ENCODE measurements around the gene ARF5. TPM values are rescaled to one million over a fixed set of nuclear protein-coding genes. Genes with fewer than 3 reads are reported as not detected.

Gene ARF5
- total RNA-seq, 1 experiment from 2014 or later = 155 TPM

- no TSS peak for BruUV-seq (replicated peaks)
- in situ Hi-C loops (cut with HindIII; ENCODE audit: low pct_unique_long_range_greater_than_20kb, low sequenced_read_pairs) (no loop called here), intact Hi-C loops (cut with micrococcal nuclease; ENCODE audit: unreplicated experiment) (no loop called here)
- Histone ChIP-seq H3K4me3 (ENCODE audit: low read depth in 2 of 2, low read length in 2 of 2) (no peak overlapping the region), H3K27ac (ENCODE audit: low read length) (no peak overlapping the region), H3K4me1 (ENCODE audit: control insufficient read depth, insufficient read depth, low read length) (no peaks in the 10 kb centered on the region), H3K9me3 (ENCODE audit: control insufficient read depth, insufficient read depth, low read depth, low read length) (no peaks in the 10 kb centered on the region), H3K27me3 (ENCODE audit: control insufficient read depth, insufficient read depth, low read length) (peaks cover 3% of the 10 kb centered on the region; the same call in 1 of the 2 replicates), H3K36me3 (ENCODE audit: control insufficient read depth, insufficient read depth, low read length) (no peaks in the 10 kb centered on the region)
- no peak for ATAC-seq
- ChIA-PET CTCF (no interaction called here), POLR2A (no interaction called here)
- DNase-seq (ENCODE audit: low read depth, low spot score) = no peak
- TF ChIP-seq SIN3A (IDR thresholded peaks at IDR 0.05; ENCODE audit: borderline replicate concordance, insufficient read depth, low read depth, low read length) = no peak
- TF ChIP-seq POLR2AphosphoS5 (IDR thresholded peaks at IDR 0.05; ENCODE audit: low read depth, low read length) = no peak
- TF ChIP-seq CTCF (IDR thresholded peaks at IDR 0.05) = no peak
- no peak for TF ChIP-seq TCF7L2 (IDR thresholded peaks at IDR 0.05; ENCODE audit: low read depth, low read length)
- TF ChIP-seq REST (IDR thresholded peaks at IDR 0.05; ENCODE audit: insufficient read depth in 1 of 2, low read depth in 2 of 2, low read length in 1 of 2) = no peak
These were observed 46.7 kb upstream of the ARF5 start for GRCh38 chr7:127541548-127541947.

- H3K27me3 ChIP-seq (ENCODE audit: control insufficient read depth, insufficient read depth, low read length) = no peaks in the 10 kb centered on the region
- no peaks in the 10 kb centered on the region for H3K36me3 ChIP-seq (ENCODE audit: control insufficient read depth, insufficient read depth, low read length)
- CTCF ChIA-PET = no interaction called here
- ATAC-seq (no peak), DNase-seq (ENCODE audit: low read depth, low spot score) (no peak)
- intact Hi-C loops (cut with micrococcal nuclease; ENCODE audit: unreplicated experiment) (no loop called here), in situ Hi-C loops (cut with HindIII; ENCODE audit: low pct_unique_long_range_greater_than_20kb, low sequenced_read_pairs) (no loop called here)
- POLR2A ChIA-PET = no interaction called here
- H3K27ac ChIP-seq (ENCODE audit: low read length) = no peak overlapping the region
- no peaks in the 10 kb centered on the region for H3K9me3 ChIP-seq (ENCODE audit: control insufficient read depth, insufficient read depth, low read depth, low read length)
- TF ChIP-seq SIN3A (IDR thresholded peaks at IDR 0.05; ENCODE audit: borderline replicate concordance, insufficient read depth, low read depth, low read length) (no peak), TCF7L2 (IDR thresholded peaks at IDR 0.05; ENCODE audit: low read depth, low read length) (no peak), CTCF (IDR thresholded peaks at IDR 0.05) (no peak), REST (IDR thresholded peaks at IDR 0.05; ENCODE audit: insufficient read depth in 1 of 2, low read depth in 2 of 2, low read length in 1 of 2) (no peak), POLR2AphosphoS5 (IDR thresholded peaks at IDR 0.05; ENCODE audit: low read depth, low read length) (no peak)
- no peaks in the 10 kb centered on the region for H3K4me1 ChIP-seq (ENCODE audit: control insufficient read depth, insufficient read depth, low read length)
- no peak overlapping the region for H3K4me3 ChIP-seq (ENCODE audit: low read depth in 2 of 2, low read length in 2 of 2)
- no TSS peak for BruUV-seq (replicated peaks)
These were observed 41.9 kb upstream of the ARF5 start for GRCh38 chr7:127546313-127546712.
